Measurements from ENCODE around the gene RNF125. TPM values are rescaled to one million over a fixed set of nuclear protein-coding genes. Genes with fewer than 3 reads are reported as not detected.

The RNF125 gene
- polyA plus RNA-seq, 1 of the 3 experiments (the other 2 are of a cell fraction) = 0.05 TPM

DNA sequence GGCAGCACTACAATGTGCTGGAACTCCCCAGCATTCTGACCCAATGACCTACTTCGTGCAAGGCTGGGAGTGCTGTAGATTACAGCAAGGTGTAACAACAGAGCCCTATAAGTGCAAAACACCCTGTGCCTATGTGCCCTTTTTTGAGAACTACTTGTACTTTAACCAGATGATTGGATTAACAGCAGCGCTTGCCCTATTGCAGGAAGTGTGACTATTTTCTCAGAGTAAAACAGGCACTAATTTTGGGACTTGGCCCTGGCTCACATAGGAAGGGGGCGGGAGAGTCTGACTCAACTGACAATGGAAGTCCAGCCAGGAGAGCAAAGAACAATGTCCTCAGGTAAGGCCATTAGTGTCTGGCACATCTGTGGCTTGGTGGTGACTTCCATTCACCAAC, 35.6 kb upstream of the RNF125 start:
- WGBS (ENCODE audit: low lambda C conversion rate) = 31% methylated on average over 3 of the region's 3 CpGs
- Histone ChIP-seq H3F3A (replicated peaks; ENCODE audit: insufficient read depth) (no peaks in the 10 kb centered on the region), H3K4me2 (no peak overlapping the region), H3K27me3 (ENCODE audit: insufficient read depth) (no peaks in the 10 kb centered on the region), H4K20me1 (ENCODE audit: insufficient read depth) (no peaks in the 10 kb centered on the region), H3K9me3 (no peaks in the 10 kb centered on the region), H3K79me2 (ENCODE audit: insufficient read depth) (no peaks in the 10 kb centered on the region), H2AFZ (ENCODE audit: low read depth) (no peak overlapping the region), H3K27ac (ENCODE audit: low read depth in 2 of 2, low read length in 1 of 2) (no peak overlapping the region), H3K4me1 (ENCODE audit: control insufficient read depth in 1 of 2, insufficient read depth in 2 of 2, low read depth in 1 of 2, low read length in 1 of 2) (no peaks in the 10 kb centered on the region), H3K36me3 (replicated peaks in 1 of 2; ENCODE audit: control insufficient read depth in 1 of 2, insufficient read depth in 2 of 2, low read length in 1 of 2) (no peaks in the 10 kb centered on the region), H3K9ac (no peak overlapping the region), H3K9me2 (no peaks in the 10 kb centered on the region), H3K4me3 (ENCODE audit: low read depth in 2 of 2, low read length in 1 of 2) (no peak overlapping the region)
- ChIA-PET POLR2A (no interaction called here), CTCF (no interaction called here)
- TF ChIP-seq NRF1 (IDR thresholded peaks at IDR 0.05; ENCODE audit: low read depth, low read length) = no peak
- DNase-seq = no peak

- 45% methylated on average over 5 of the region's 5 CpGs for WGBS (ENCODE audit: low lambda C conversion rate)
- Histone ChIP-seq H3K9me2 (no peaks in the 10 kb centered on the region), H3K4me3 (ENCODE audit: low read depth in 2 of 2, low read length in 1 of 2) (no peak overlapping the region), H2AFZ (ENCODE audit: low read depth) (no peak overlapping the region), H3K9ac (no peak overlapping the region), H3K79me2 (ENCODE audit: insufficient read depth) (no peaks in the 10 kb centered on the region), H3K4me2 (no peak overlapping the region), H3K27me3 (ENCODE audit: insufficient read depth) (no peaks in the 10 kb centered on the region), H3K27ac (ENCODE audit: low read depth in 2 of 2, low read length in 1 of 2) (no peak overlapping the region), H3F3A (replicated peaks; ENCODE audit: insufficient read depth) (no peaks in the 10 kb centered on the region), H3K36me3 (replicated peaks in 1 of 2; ENCODE audit: control insufficient read depth in 1 of 2, insufficient read depth in 2 of 2, low read length in 1 of 2) (no peaks in the 10 kb centered on the region), H3K4me1 (ENCODE audit: control insufficient read depth in 1 of 2, insufficient read depth in 2 of 2, low read depth in 1 of 2, low read length in 1 of 2) (no peaks in the 10 kb centered on the region), H4K20me1 (ENCODE audit: insufficient read depth) (no peaks in the 10 kb centered on the region), H3K9me3 (no peaks in the 10 kb centered on the region)
- ChIA-PET CTCF (interaction anchor here (0.6 kb wide), 1 partner anchor 1038 kb away, joined by 3 read pairs; no protein-coding TSS in a partner anchor), POLR2A (no interaction called here)
- no peak for TF ChIP-seq SIN3A (IDR thresholded peaks at IDR 0.05; ENCODE audit: borderline replicate concordance, low read depth, low read length)
- no peak for TF ChIP-seq RFX5 (IDR thresholded peaks at IDR 0.05; ENCODE audit: low read length)
- TF ChIP-seq, protein P1, sequence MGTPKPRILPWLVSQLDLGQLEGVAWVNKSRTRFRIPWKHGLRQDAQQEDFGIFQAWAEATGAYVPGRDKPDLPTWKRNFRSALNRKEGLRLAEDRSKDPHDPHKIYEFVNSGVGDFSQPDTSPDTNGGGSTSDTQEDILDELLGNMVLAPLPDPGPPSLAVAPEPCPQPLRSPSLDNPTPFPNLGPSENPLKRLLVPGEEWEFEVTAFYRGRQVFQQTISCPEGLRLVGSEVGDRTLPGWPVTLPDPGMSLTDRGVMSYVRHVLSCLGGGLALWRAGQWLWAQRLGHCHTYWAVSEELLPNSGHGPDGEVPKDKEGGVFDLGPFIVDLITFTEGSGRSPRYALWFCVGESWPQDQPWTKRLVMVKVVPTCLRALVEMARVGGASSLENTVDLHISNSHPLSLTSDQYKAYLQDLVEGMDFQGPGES (IDR thresholded peaks at IDR 0.05; ENCODE audit: low read depth, low read length) = no peak
- TF ChIP-seq, protein P2, sequence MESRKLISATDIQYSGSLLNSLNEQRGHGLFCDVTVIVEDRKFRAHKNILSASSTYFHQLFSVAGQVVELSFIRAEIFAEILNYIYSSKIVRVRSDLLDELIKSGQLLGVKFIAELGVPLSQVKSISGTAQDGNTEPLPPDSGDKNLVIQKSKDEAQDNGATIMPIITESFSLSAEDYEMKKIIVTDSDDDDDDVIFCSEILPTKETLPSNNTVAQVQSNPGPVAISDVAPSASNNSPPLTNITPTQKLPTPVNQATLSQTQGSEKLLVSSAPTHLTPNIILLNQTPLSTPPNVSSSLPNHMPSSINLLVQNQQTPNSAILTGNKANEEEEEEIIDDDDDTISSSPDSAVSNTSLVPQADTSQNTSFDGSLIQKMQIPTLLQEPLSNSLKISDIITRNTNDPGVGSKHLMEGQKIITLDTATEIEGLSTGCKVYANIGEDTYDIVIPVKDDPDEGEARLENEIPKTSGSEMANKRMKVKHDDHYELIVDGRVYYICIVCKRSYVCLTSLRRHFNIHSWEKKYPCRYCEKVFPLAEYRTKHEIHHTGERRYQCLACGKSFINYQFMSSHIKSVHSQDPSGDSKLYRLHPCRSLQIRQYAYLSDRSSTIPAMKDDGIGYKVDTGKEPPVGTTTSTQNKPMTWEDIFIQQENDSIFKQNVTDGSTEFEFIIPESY (IDR thresholded peaks at IDR 0.05; ENCODE audit: borderline replicate concordance, low read depth) = no peak
- no peak for TF ChIP-seq PBX3 (IDR thresholded peaks at IDR 0.05)
- no peak for TF ChIP-seq ELF1 (IDR thresholded peaks at IDR 0.05)
- TF ChIP-seq NRF1 (IDR thresholded peaks at IDR 0.05; ENCODE audit: low read depth, low read length) = no peak
- TF ChIP-seq GABPA (IDR thresholded peaks at IDR 0.05; ENCODE audit: low read depth) = no peak
- no peak for TF ChIP-seq NFIC (IDR thresholded peaks at IDR 0.05; ENCODE audit: borderline replicate concordance)
- no peak for TF ChIP-seq TCF12 (IDR thresholded peaks at IDR 0.05)
- no peak for TF ChIP-seq EZH2phosphoT487 (IDR thresholded peaks at IDR 0.05; ENCODE audit: borderline replicate concordance, low read depth)
- TF ChIP-seq RCOR1 (IDR thresholded peaks at IDR 0.05; ENCODE audit: low read length) = no peak
- TF ChIP-seq MAX (IDR thresholded peaks at IDR 0.05; ENCODE audit: low read depth) = no peak
- TF ChIP-seq YY1 (IDR thresholded peaks at IDR 0.05; ENCODE audit: low read depth) = no peak
- TF ChIP-seq FOSL2 (IDR thresholded peaks at IDR 0.05; ENCODE audit: borderline replicate concordance, low read depth) = no peak
- TF ChIP-seq RAD21 (IDR thresholded peaks at IDR 0.05; ENCODE audit: low read length) = no peak
- TF ChIP-seq REST (IDR thresholded peaks at IDR 0.05; ENCODE audit: low read depth, low read length) = no peak
- no peak for TF ChIP-seq MXI1 (IDR thresholded peaks at IDR 0.05; ENCODE audit: low read depth, low read length)
- DNase-seq = no peak
Measured at GRCh38 chr18:31983976-31984375, 34.6 kb upstream of the RNF125 start.
